Glutamatergic neuron (in vitro differentiated cells): Measurements from ENCODE around the gene ITGB4. TPM values are rescaled to one million over a fixed set of nuclear protein-coding genes. Genes with fewer than 3 reads are reported as not detected.
A peak's percentile ranks its signal among the peaks of the same experiment; 100 is the strongest.

Experiments
- DNase-seq: peaks from one replicate; pipeline ENCODE4 v3.0.0; 2022
- H3K27ac Mint-ChIP-seq: one replicate; pipeline ENCODE4 v1.8.0; 2020; ENCODE audit warnings: mild to moderate bottlenecking, mixed read lengths, inconsistent platforms; ENCODE audit not compliant: unreplicated experiment
- H3K27me3 Mint-ChIP-seq: one replicate; pipeline ENCODE4 v1.8.0; 2020; ENCODE audit warnings: mild to moderate bottlenecking, moderate library complexity, mixed read lengths, inconsistent platforms; ENCODE audit not compliant: unreplicated experiment
- H3K36me3 Mint-ChIP-seq: one replicate; pipeline ENCODE4 v1.8.0; 2020; ENCODE audit warnings: mild to moderate bottlenecking, mixed read lengths, inconsistent platforms; ENCODE audit not compliant: unreplicated experiment
- H3K4me1 Mint-ChIP-seq: one replicate; pipeline ENCODE4 v1.8.0; 2020; ENCODE audit warnings: mild to moderate bottlenecking, low read depth, mixed read lengths, inconsistent platforms; ENCODE audit not compliant: unreplicated experiment
- H3K4me3 Mint-ChIP-seq: one replicate; pipeline ENCODE4 v1.8.0; 2020; ENCODE audit warnings: mild to moderate bottlenecking, mixed read lengths, inconsistent platforms; ENCODE audit not compliant: unreplicated experiment
- H3K9me3 Mint-ChIP-seq: one replicate; pipeline ENCODE4 v1.8.0; 2020; ENCODE audit warnings: mild to moderate bottlenecking, moderate library complexity, mixed read lengths, inconsistent platforms; ENCODE audit not compliant: unreplicated experiment
- CTCF ChIP-seq: fragments of 200-600 bp; sonication (generic); IDR thresholded peaks from one replicate; pipeline ENCODE4 v1.5.0; 2021; ENCODE audit not compliant: partially characterized antibody, unreplicated experiment
- microRNA-seq: library from miRNA; unstranded; fragments of <30 nt; microRNA quantifications from one replicate; pipeline ENCODE4, GENCODE V29; 2020; ENCODE audit not compliant: unreplicated experiment
- total RNA-seq: library from RNA; stranded (reverse); fragmentation: NEBNext Ultra II Directional; extraction: Animal tissue kit (Norgen Biotek cat#: 25700); gene quantifications from one replicate; pipeline ENCODE4 v1.2.1, GENCODE V29; 2021; ENCODE audit not compliant: unreplicated experiment

The ITGB4 gene
- total RNA-seq, 1 donor from 2014 or later, result not detected

- peaks cover 18% of the 10 kb centered on the region for H3K4me1 Mint-ChIP-seq
- no peak for DNase-seq
- H3K36me3 Mint-ChIP-seq, result no peaks in the 10 kb centered on the region
- TF ChIP-seq CTCF, result no peak
- H3K27ac Mint-ChIP-seq, result peak overlapping the region; percentile 48
- no peaks in the 10 kb centered on the region for H3K9me3 Mint-ChIP-seq
- no peaks in the 10 kb centered on the region for H3K27me3 Mint-ChIP-seq
- no peak overlapping the region for H3K4me3 Mint-ChIP-seq
Observed at GRCh38 chr17:75806822-75807500, 85.7 kb downstream of the ITGB4 start.

Small RNAs within 50 kb of the gene (microRNA-seq; reads per million reads assigned to microRNA genes)
- gene MIR4738, result 2.3 reads per million, percentile 16 among the genes with 10 or more reads in this experiment

Other genes starting within 250 kb of the ITGB4 start
- gene CASKIN2, start 205.9 kb upstream of the ITGB4 start, total RNA-seq, result 22.1 TPM
- gene TSEN54, start 204.9 kb upstream of the ITGB4 start, total RNA-seq, result 26.6 TPM
- gene LLGL2, start 195.8 kb upstream of the ITGB4 start, total RNA-seq, result 4.8 TPM
- 82.6 TPM for gene MYO15B, start 133.7 kb upstream of the ITGB4 start, total RNA-seq
- gene SMIM5, start 88.0 kb upstream of the ITGB4 start, total RNA-seq, result 0.20 TPM
- 49.8 TPM for gene RECQL5, start 54.3 kb upstream of the ITGB4 start, total RNA-seq
- 115 TPM for gene SAP30BP, start 54.1 kb upstream of the ITGB4 start, total RNA-seq
- gene GALK1, start 43.7 kb downstream of the ITGB4 start, total RNA-seq, result 18.2 TPM
- gene UNK, start 63.3 kb downstream of the ITGB4 start, total RNA-seq, result 65.5 TPM
- gene UNC13D, start 122.9 kb downstream of the ITGB4 start, total RNA-seq, result 2.4 TPM
- 111 TPM for gene WBP2, start 133.9 kb downstream of the ITGB4 start, total RNA-seq
- gene TRIM47, start 157.1 kb downstream of the ITGB4 start, total RNA-seq, result 2.1 TPM
- gene TRIM65, start 175.5 kb downstream of the ITGB4 start, total RNA-seq, result 24.3 TPM
- gene MRPL38, start 183.4 kb downstream of the ITGB4 start, total RNA-seq, result 133 TPM
- gene FBF1, start 219.6 kb downstream of the ITGB4 start, total RNA-seq, result 110 TPM